ENCODE data around the gene CYP26A1. TPM values are rescaled to one million over a fixed set of nuclear protein-coding genes. Genes with fewer than 3 reads are reported as not detected.

Gene CYP26A1
- total RNA-seq, 4 donors from 2014 or later = 0.76 TPM; not detected in 3

- intact Hi-C loops (cut with DNase I; ENCODE audit: low total_unique reads) = no loop called here
- H3K4me1 ChIP-seq = peaks cover 0 to 3% of the 10 kb centered on the region in 2 donors
- TF ChIP-seq, protein P1, sequence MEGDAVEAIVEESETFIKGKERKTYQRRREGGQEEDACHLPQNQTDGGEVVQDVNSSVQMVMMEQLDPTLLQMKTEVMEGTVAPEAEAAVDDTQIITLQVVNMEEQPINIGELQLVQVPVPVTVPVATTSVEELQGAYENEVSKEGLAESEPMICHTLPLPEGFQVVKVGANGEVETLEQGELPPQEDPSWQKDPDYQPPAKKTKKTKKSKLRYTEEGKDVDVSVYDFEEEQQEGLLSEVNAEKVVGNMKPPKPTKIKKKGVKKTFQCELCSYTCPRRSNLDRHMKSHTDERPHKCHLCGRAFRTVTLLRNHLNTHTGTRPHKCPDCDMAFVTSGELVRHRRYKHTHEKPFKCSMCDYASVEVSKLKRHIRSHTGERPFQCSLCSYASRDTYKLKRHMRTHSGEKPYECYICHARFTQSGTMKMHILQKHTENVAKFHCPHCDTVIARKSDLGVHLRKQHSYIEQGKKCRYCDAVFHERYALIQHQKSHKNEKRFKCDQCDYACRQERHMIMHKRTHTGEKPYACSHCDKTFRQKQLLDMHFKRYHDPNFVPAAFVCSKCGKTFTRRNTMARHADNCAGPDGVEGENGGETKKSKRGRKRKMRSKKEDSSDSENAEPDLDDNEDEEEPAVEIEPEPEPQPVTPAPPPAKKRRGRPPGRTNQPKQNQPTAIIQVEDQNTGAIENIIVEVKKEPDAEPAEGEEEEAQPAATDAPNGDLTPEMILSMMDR (IDR thresholded peaks at IDR 0.05) = no peak
- no peak for TF ChIP-seq POLR2A (IDR thresholded peaks at IDR 0.05)
- no peaks in the 10 kb centered on the region for H3K27me3 ChIP-seq
- DNase-seq = no peak
- H3K27ac ChIP-seq = no peak overlapping the region
- no peaks in the 10 kb centered on the region for H3K36me3 ChIP-seq
- H3K9me3 ChIP-seq = no peaks in the 10 kb centered on the region
- H3K4me3 ChIP-seq = no peak overlapping the region
Observed at GRCh38 chr10:93032105-93032808, 41.4 kb upstream of the CYP26A1 start.

GRCh38 chr10:93032809-93033137 lies 40.9 kb upstream of the CYP26A1 start:
- H3K4me1 ChIP-seq = peaks cover 0 to 3% of the 10 kb centered on the region in 2 donors
- H3K36me3 ChIP-seq = no peaks in the 10 kb centered on the region
- H3K27ac ChIP-seq = no peak overlapping the region
- no peaks in the 10 kb centered on the region for H3K27me3 ChIP-seq
- H3K4me3 ChIP-seq = no peak overlapping the region
- intact Hi-C loops (cut with DNase I; ENCODE audit: low total_unique reads) = no loop called here
- H3K9me3 ChIP-seq = no peaks in the 10 kb centered on the region
- TF ChIP-seq POLR2A (IDR thresholded peaks at IDR 0.05) = no peak
- TF ChIP-seq, protein P1 (IDR thresholded peaks at IDR 0.05) = no peak
- no peak for DNase-seq

DNA sequence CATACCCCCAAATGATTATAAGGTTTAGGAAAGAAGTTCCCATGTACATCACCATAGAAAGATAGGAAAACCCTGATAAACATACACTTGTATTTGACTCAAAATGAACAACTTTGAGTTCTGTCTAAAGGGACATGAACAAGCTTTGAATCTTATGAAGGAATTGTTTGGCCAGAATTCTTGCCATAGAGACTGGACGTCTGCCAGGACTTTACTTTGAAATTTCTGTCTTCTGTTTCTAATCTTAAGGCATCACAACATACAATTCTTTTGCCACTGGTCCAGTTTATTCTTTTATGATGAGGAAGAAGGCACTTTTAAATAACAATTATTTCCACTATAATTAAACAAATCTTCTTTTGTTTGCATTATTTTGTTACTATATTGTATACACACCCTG lies 39.3 kb upstream of the CYP26A1 start:
- no peak overlapping the region for H3K4me3 ChIP-seq
- H3K4me1 ChIP-seq = peaks cover 0 to 3% of the 10 kb centered on the region in 2 donors
- intact Hi-C loops (cut with DNase I; ENCODE audit: low total_unique reads) = no loop called here
- H3K36me3 ChIP-seq = no peaks in the 10 kb centered on the region
- no peaks in the 10 kb centered on the region for H3K9me3 ChIP-seq
- no peaks in the 10 kb centered on the region for H3K27me3 ChIP-seq
- no peak overlapping the region for H3K27ac ChIP-seq
- TF ChIP-seq POLR2A (IDR thresholded peaks at IDR 0.05) = no peak
- TF ChIP-seq, protein P1 (IDR thresholded peaks at IDR 0.05) = no peak
- DNase-seq = no peak

- TF ChIP-seq, protein P1 (IDR thresholded peaks at IDR 0.05) = no peak
- no peak for TF ChIP-seq POLR2A (IDR thresholded peaks at IDR 0.05)
- no peak for DNase-seq
- no peak overlapping the region for H3K4me3 ChIP-seq
- H3K27ac ChIP-seq = no peak overlapping the region
- H3K4me1 ChIP-seq = peaks cover 0 to 2% of the 10 kb centered on the region in 2 donors
- no peaks in the 10 kb centered on the region for H3K36me3 ChIP-seq
- no peaks in the 10 kb centered on the region for H3K27me3 ChIP-seq
- no peaks in the 10 kb centered on the region for H3K9me3 ChIP-seq
- intact Hi-C loops (cut with DNase I; ENCODE audit: low total_unique reads) = no loop called here
Observed at GRCh38 chr10:93039110-93039509, 34.6 kb upstream of the CYP26A1 start.

GRCh38 chr10:93039721-93040120 lies 34.0 kb upstream of the CYP26A1 start:
- Histone ChIP-seq H3K4me3 (no peak overlapping the region), H3K27me3 (no peaks in the 10 kb centered on the region), H3K36me3 (no peaks in the 10 kb centered on the region), H3K27ac (no peak overlapping the region), H3K9me3 (no peaks in the 10 kb centered on the region), H3K4me1 (no peaks in the 10 kb centered on the region)
- DNase-seq = no peak
- TF ChIP-seq, protein P1 (IDR thresholded peaks at IDR 0.05) = peak in 1 of 4 experiments; percentile 25
- TF ChIP-seq POLR2A (IDR thresholded peaks at IDR 0.05) = no peak
- intact Hi-C loops (cut with DNase I; ENCODE audit: low total_unique reads) = no loop called here
